Measurements from ENCODE around the gene STK11. TPM values are rescaled to one million over a fixed set of nuclear protein-coding genes. Genes with fewer than 3 reads are reported as not detected.

Gene STK11
- total RNA-seq, 1 experiment from 2014 or later: 116 TPM

- BruUV-seq (replicated peaks): no TSS peak
Observed at GRCh38 chr19:1254081-1254527, 48.5 kb downstream of the STK11 start.

GRCh38 chr19:1254530-1255185 is 49.1 kb downstream of the STK11 start:
- Histone ChIP-seq H3K27ac (ENCODE audit: low read length) (peak overlapping the region; percentile 62), H3K4me1 (ENCODE audit: control insufficient read depth, insufficient read depth, low read length) (peaks cover 55% of the 10 kb centered on the region), H3K4me3 (ENCODE audit: low read depth in 2 of 2, low read length in 2 of 2) (peak overlapping the region; percentile 32 to 59; a peak in 3 of 4 replicates), H3K36me3 (ENCODE audit: control insufficient read depth, insufficient read depth, low read length) (peaks cover 5% of the 10 kb centered on the region), H3K9me3 (ENCODE audit: control insufficient read depth, insufficient read depth, low read depth, low read length) (no peaks in the 10 kb centered on the region), H3K27me3 (ENCODE audit: control insufficient read depth, insufficient read depth, low read length) (no peaks in the 10 kb centered on the region)
- ATAC-seq (no peak), DNase-seq (ENCODE audit: low read depth, low spot score) (no peak)
- CTCF ChIA-PET: no interaction called here
- intact Hi-C loops (cut with micrococcal nuclease; ENCODE audit: unreplicated experiment): no loop called here
- no TSS peak for BruUV-seq (replicated peaks)
- in situ Hi-C loops (cut with HindIII; ENCODE audit: low pct_unique_long_range_greater_than_20kb, low sequenced_read_pairs): no loop called here
- TF ChIP-seq REST (IDR thresholded peaks at IDR 0.05; ENCODE audit: insufficient read depth in 1 of 2, low read depth in 2 of 2, low read length in 1 of 2) (no peak), TCF7L2 (IDR thresholded peaks at IDR 0.05; ENCODE audit: low read depth, low read length) (no peak), CTCF (IDR thresholded peaks at IDR 0.05) (no peak), SIN3A (IDR thresholded peaks at IDR 0.05; ENCODE audit: borderline replicate concordance, insufficient read depth, low read depth, low read length) (no peak), POLR2AphosphoS5 (IDR thresholded peaks at IDR 0.05; ENCODE audit: low read depth, low read length) (peak; percentile 29; the same call in 1 of the 2 replicates)
- POLR2A ChIA-PET: no interaction called here

More at GRCh38 chr19:1254081-1254527, 48.5 kb downstream of the STK11 start:
- ATAC-seq: no peak
- TF ChIP-seq CTCF (IDR thresholded peaks at IDR 0.05) (no peak), TCF7L2 (IDR thresholded peaks at IDR 0.05; ENCODE audit: low read depth, low read length) (no peak), REST (IDR thresholded peaks at IDR 0.05; ENCODE audit: insufficient read depth in 1 of 2, low read depth in 2 of 2, low read length in 1 of 2) (no peak), POLR2AphosphoS5 (IDR thresholded peaks at IDR 0.05; ENCODE audit: low read depth, low read length) (no peak), SIN3A (IDR thresholded peaks at IDR 0.05; ENCODE audit: borderline replicate concordance, insufficient read depth, low read depth, low read length) (no peak)
- Histone ChIP-seq H3K9me3 (ENCODE audit: control insufficient read depth, insufficient read depth, low read depth, low read length) (no peaks in the 10 kb centered on the region), H3K4me1 (ENCODE audit: control insufficient read depth, insufficient read depth, low read length) (peaks cover 49% of the 10 kb centered on the region), H3K36me3 (ENCODE audit: control insufficient read depth, insufficient read depth, low read length) (peaks cover 5% of the 10 kb centered on the region), H3K4me3 (ENCODE audit: low read depth in 2 of 2, low read length in 2 of 2) (peak overlapping the region; percentile 59 to 68), H3K27me3 (ENCODE audit: control insufficient read depth, insufficient read depth, low read length) (no peaks in the 10 kb centered on the region), H3K27ac (ENCODE audit: low read length) (peak overlapping the region; percentile 62)
- ChIA-PET CTCF (interaction anchor here (1.0 kb wide), 1 partner anchor 9 kb away, joined by 3 read pairs; no protein-coding TSS in a partner anchor), POLR2A (interaction anchor here (0.6 kb wide), 1 partner anchor 16 kb away, joined by 4 read pairs; no protein-coding TSS in a partner anchor)
- DNase-seq (ENCODE audit: low read depth, low spot score): no peak
- intact Hi-C loops (cut with micrococcal nuclease; ENCODE audit: unreplicated experiment): no loop called here
- in situ Hi-C loops (cut with HindIII; ENCODE audit: low pct_unique_long_range_greater_than_20kb, low sequenced_read_pairs): no loop called here
